ENCODE measurements around the gene FAM20C.

- TF ChIP-seq CTCF (IDR thresholded peaks at IDR 0.05; ENCODE audit: insufficient read depth, low read length) (no peak), POLR2AphosphoS5 (IDR thresholded peaks at IDR 0.05; ENCODE audit: low read depth) (no peak)
These were observed 13.9 kb upstream of the FAM20C start for GRCh38 chr7:178444-178843.

Data from HL-60 (cell line).